Parathyroid adenoma (tissue), 2 donors: ENCODE measurements around the gene TUBB6.

Experiments
- H2AFZ ChIP-seq: fragments of 300-600 bp; sonication (generic); one replicate; pipeline ENCODE4 v1.7.0; 2017; ENCODE audit warnings: antibody characterized with exemption, mild to moderate bottlenecking
- H3K27ac ChIP-seq: fragments of 300-600 bp; sonication (generic); one replicate; pipeline ENCODE4 v1.7.0; 2017
- H3K27me3 ChIP-seq: fragments of 300-600 bp; sonication (generic); one replicate; pipeline ENCODE4 v1.7.0; 2017; ENCODE audit warnings: low read length; ENCODE audit not compliant: control insufficient read depth, insufficient read depth
- H3K36me3 ChIP-seq: fragments of 300-600 bp; sonication (generic); one replicate; pipeline ENCODE4 v1.7.0; 2017; ENCODE audit warnings: low read length; ENCODE audit not compliant: control insufficient read depth, insufficient read depth
- H3K4me1 ChIP-seq: fragments of 300-600 bp; sonication (generic); one replicate; pipeline ENCODE4 v1.7.0; 2017; ENCODE audit warnings: control low read depth
- H3K4me2 ChIP-seq: fragments of 300-600 bp; sonication (generic); one replicate; pipeline ENCODE4 v1.7.0; 2017; ENCODE audit warnings: low read length
- H3K4me3 ChIP-seq: fragments of 300-600 bp; sonication (generic); one replicate; pipeline ENCODE4 v1.7.0; 2017; ENCODE audit warnings: low read depth, low read length
- H3K79me2 ChIP-seq: fragments of 300-600 bp; sonication (generic); one replicate; pipeline ENCODE4 v1.7.0; 2017; ENCODE audit warnings: control low read depth
- H3K9ac ChIP-seq: fragments of 300-600 bp; sonication (generic); one replicate; pipeline ENCODE4 v1.7.0; 2017; ENCODE audit warnings: mild to moderate bottlenecking
- H3K9me3 ChIP-seq: fragments of 300-600 bp; sonication (generic); one replicate; pipeline ENCODE4 v1.7.0; 2017; ENCODE audit warnings: low read length; ENCODE audit not compliant: control insufficient read depth
- CTCF ChIP-seq: fragments of 300-600 bp; sonication (generic); IDR thresholded peaks from one replicate; pipeline ENCODE4 v1.7.0; 2017; ENCODE audit warnings: antibody characterized with exemption, mild to moderate bottlenecking
- donor health status: primary hyperparathyroidism.

The TUBB6 gene

GRCh38 chr18:12278741-12279682 is 29.0 kb upstream of the TUBB6 start:
- Histone ChIP-seq H3K9ac (no peak overlapping the region), H3K4me1 (no peaks in the 10 kb centered on the region), H3K4me3 (peak overlapping the region; percentile 34), H2AFZ (peak overlapping the region; percentile 81), H3K27me3 (no peaks in the 10 kb centered on the region), H3K9me3 (no peaks in the 10 kb centered on the region), H3K36me3 (no peaks in the 10 kb centered on the region), H3K4me2 (no peak overlapping the region), H3K27ac (peak overlapping the region; percentile 63), H3K79me2 (no peaks in the 10 kb centered on the region)
- no peak for TF ChIP-seq CTCF

- Histone ChIP-seq H3K27ac (peak overlapping the region; percentile 63), H3K9ac (no peak overlapping the region), H3K4me1 (no peaks in the 10 kb centered on the region), H2AFZ (peak overlapping the region; percentile 81), H3K79me2 (no peaks in the 10 kb centered on the region), H3K4me3 (no peak overlapping the region), H3K4me2 (no peak overlapping the region), H3K27me3 (no peaks in the 10 kb centered on the region), H3K9me3 (no peaks in the 10 kb centered on the region), H3K36me3 (no peaks in the 10 kb centered on the region)
- TF ChIP-seq CTCF, result no peak
Observed at GRCh38 chr18:12279781-12280531, 28.1 kb upstream of the TUBB6 start.

- no peak overlapping the region for H3K4me3 ChIP-seq
Observed at GRCh38 chr18:12281861-12282260, 26.2 kb upstream of the TUBB6 start.

DNA sequence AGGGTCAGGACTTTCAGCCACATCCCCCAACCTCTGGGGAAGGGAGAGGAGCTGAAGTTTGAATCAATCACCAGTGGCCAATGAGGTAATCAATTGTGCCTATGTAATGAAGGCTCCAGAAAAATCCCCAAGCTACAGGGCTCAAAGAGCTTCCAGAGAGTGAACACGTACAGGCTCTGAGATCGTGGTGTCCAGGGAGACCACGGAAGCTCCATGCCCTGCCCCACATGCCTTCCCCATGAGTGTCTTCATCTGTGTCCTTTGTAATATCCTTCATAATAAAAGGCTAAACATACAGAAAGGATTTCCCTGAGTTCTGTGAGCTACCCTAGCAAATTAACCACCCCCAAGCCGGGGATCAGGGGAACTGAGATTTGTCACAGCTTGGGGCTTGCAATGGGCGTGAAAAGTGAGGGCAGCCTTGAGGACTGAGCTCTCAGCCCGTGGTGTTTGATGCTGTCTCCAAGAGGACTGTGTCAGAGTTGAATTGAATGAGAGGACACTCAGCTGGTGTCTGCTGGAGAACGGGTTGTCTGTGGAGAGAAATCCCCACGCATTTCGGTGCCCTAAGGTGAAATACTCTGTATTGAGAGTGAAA is 25.5 kb upstream of the TUBB6 start:
- no peak overlapping the region for H3K27ac ChIP-seq

More at GRCh38 chr18:12281861-12282260, 26.2 kb upstream of the TUBB6 start:
- Histone ChIP-seq H3K4me1 (no peaks in the 10 kb centered on the region), H3K27ac (no peak overlapping the region), H3K9ac (no peak overlapping the region), H3K79me2 (no peaks in the 10 kb centered on the region), H3K36me3 (no peaks in the 10 kb centered on the region), H2AFZ (no peak overlapping the region), H3K27me3 (no peaks in the 10 kb centered on the region), H3K4me2 (no peak overlapping the region), H3K9me3 (no peaks in the 10 kb centered on the region)
- TF ChIP-seq CTCF, result no peak

More for the DNA sequence above, 25.5 kb upstream of the TUBB6 start:
- Histone ChIP-seq H3K4me3 (no peak overlapping the region), H3K9me3 (no peaks in the 10 kb centered on the region), H3K27me3 (no peaks in the 10 kb centered on the region), H3K36me3 (no peaks in the 10 kb centered on the region), H3K9ac (no peak overlapping the region), H3K4me2 (no peak overlapping the region), H3K4me1 (no peaks in the 10 kb centered on the region), H2AFZ (no peak overlapping the region), H3K79me2 (no peaks in the 10 kb centered on the region)
- no peak for TF ChIP-seq CTCF
